Measurements from ENCODE around the gene FGF23.

Gene FGF23

GRCh38 chr12:4331842-4332241, 47.7 kb downstream of the FGF23 start:
- TF ChIP-seq ZNF274 (IDR thresholded peaks at IDR 0.05; ENCODE audit: low read depth, low read length) = no peak
- no peak for TF ChIP-seq YY1 (IDR thresholded peaks at IDR 0.05; ENCODE audit: insufficient read depth, insufficient read length)
- no peak for TF ChIP-seq SUZ12 (IDR thresholded peaks at IDR 0.05; ENCODE audit: extremely low read depth, insufficient read depth, insufficient read length)
- no peaks in the 10 kb centered on the region for H3K4me1 ChIP-seq (ENCODE audit: insufficient read depth, insufficient read length)
- peaks cover 75% of the 10 kb centered on the region for H3K36me3 ChIP-seq (ENCODE audit: insufficient read depth, insufficient read length, low read length)
- H3K4me3 ChIP-seq (ENCODE audit: insufficient read length, low read depth) = no peak overlapping the region
- DNase-seq (ENCODE audit: low read depth, low spot score) = no peak
- no peaks in the 10 kb centered on the region for H3K9me3 ChIP-seq (ENCODE audit: insufficient read depth, low read length)
- no peaks in the 10 kb centered on the region for H3K27me3 ChIP-seq (ENCODE audit: insufficient read depth, insufficient read length)
- no peak overlapping the region for H3K9ac ChIP-seq (ENCODE audit: insufficient read length, low read depth)

- no peak overlapping the region for H3K9ac ChIP-seq (ENCODE audit: insufficient read length, low read depth)
- TF ChIP-seq ZNF274 (IDR thresholded peaks at IDR 0.05; ENCODE audit: low read depth, low read length) (no peak), YY1 (IDR thresholded peaks at IDR 0.05; ENCODE audit: insufficient read depth, insufficient read length) (no peak), SUZ12 (IDR thresholded peaks at IDR 0.05; ENCODE audit: extremely low read depth, insufficient read depth, insufficient read length) (no peak)
- H3K4me3 ChIP-seq (ENCODE audit: insufficient read length, low read depth) = no peak overlapping the region
- no peaks in the 10 kb centered on the region for H3K4me1 ChIP-seq (ENCODE audit: insufficient read depth, insufficient read length)
- DNase-seq (ENCODE audit: low read depth, low spot score) = no peak
- H3K9me3 ChIP-seq (ENCODE audit: insufficient read depth, low read length) = no peaks in the 10 kb centered on the region
- peaks cover 74% of the 10 kb centered on the region for H3K36me3 ChIP-seq (ENCODE audit: insufficient read depth, insufficient read length, low read length)
- no peaks in the 10 kb centered on the region for H3K27me3 ChIP-seq (ENCODE audit: insufficient read depth, insufficient read length)
Measured at GRCh38 chr12:4331221-4331620, 48.3 kb downstream of the FGF23 start.

GRCh38 chr12:4330203-4330602, 49.3 kb downstream of the FGF23 start:
- no peak overlapping the region for H3K4me3 ChIP-seq (ENCODE audit: insufficient read length, low read depth)
- DNase-seq (ENCODE audit: low read depth, low spot score) = no peak

GRCh38 chr12:4327293-4327692, 52.2 kb downstream of the FGF23 start:
- no peaks in the 10 kb centered on the region for H3K27me3 ChIP-seq (ENCODE audit: insufficient read depth, insufficient read length)
- no peaks in the 10 kb centered on the region for H3K9me3 ChIP-seq (ENCODE audit: insufficient read depth, low read length)
- H3K9ac ChIP-seq (ENCODE audit: insufficient read length, low read depth) = no peak overlapping the region
- no peak overlapping the region for H3K4me3 ChIP-seq (ENCODE audit: insufficient read length, low read depth)
- peaks cover 79% of the 10 kb centered on the region for H3K36me3 ChIP-seq (ENCODE audit: insufficient read depth, insufficient read length, low read length)
- no peak for TF ChIP-seq YY1 (IDR thresholded peaks at IDR 0.05; ENCODE audit: insufficient read depth, insufficient read length)
- TF ChIP-seq ZNF274 (IDR thresholded peaks at IDR 0.05; ENCODE audit: low read depth, low read length) = no peak
- TF ChIP-seq SUZ12 (IDR thresholded peaks at IDR 0.05; ENCODE audit: extremely low read depth, insufficient read depth, insufficient read length) = no peak
- no peak for DNase-seq (ENCODE audit: low read depth, low spot score)
- H3K4me1 ChIP-seq (ENCODE audit: insufficient read depth, insufficient read length) = no peaks in the 10 kb centered on the region

More at GRCh38 chr12:4330203-4330602, 49.3 kb downstream of the FGF23 start:
- Histone ChIP-seq H3K4me1 (ENCODE audit: insufficient read depth, insufficient read length) (no peaks in the 10 kb centered on the region), H3K27me3 (ENCODE audit: insufficient read depth, insufficient read length) (no peaks in the 10 kb centered on the region), H3K9me3 (ENCODE audit: insufficient read depth, low read length) (no peaks in the 10 kb centered on the region), H3K9ac (ENCODE audit: insufficient read length, low read depth) (no peak overlapping the region), H3K36me3 (ENCODE audit: insufficient read depth, insufficient read length, low read length) (peaks cover 73% of the 10 kb centered on the region)
- TF ChIP-seq ZNF274 (IDR thresholded peaks at IDR 0.05; ENCODE audit: low read depth, low read length) (no peak), YY1 (IDR thresholded peaks at IDR 0.05; ENCODE audit: insufficient read depth, insufficient read length) (no peak), SUZ12 (IDR thresholded peaks at IDR 0.05; ENCODE audit: extremely low read depth, insufficient read depth, insufficient read length) (no peak)

- TF ChIP-seq SUZ12 (IDR thresholded peaks at IDR 0.05; ENCODE audit: extremely low read depth, insufficient read depth, insufficient read length) = no peak
- no peak for TF ChIP-seq YY1 (IDR thresholded peaks at IDR 0.05; ENCODE audit: insufficient read depth, insufficient read length)
- no peak for TF ChIP-seq ZNF274 (IDR thresholded peaks at IDR 0.05; ENCODE audit: low read depth, low read length)
Measured at GRCh38 chr12:4325966-4326365, 53.5 kb downstream of the FGF23 start.

GRCh38 chr12:4324366-4324765, 55.1 kb downstream of the FGF23 start:
- H3K36me3 ChIP-seq (ENCODE audit: insufficient read depth, insufficient read length, low read length) = peaks cover 50% of the 10 kb centered on the region
- H3K9ac ChIP-seq (ENCODE audit: insufficient read length, low read depth) = no peak overlapping the region
- peaks cover 2% of the 10 kb centered on the region for H3K27me3 ChIP-seq (ENCODE audit: insufficient read depth, insufficient read length)
- no peaks in the 10 kb centered on the region for H3K4me1 ChIP-seq (ENCODE audit: insufficient read depth, insufficient read length)
- DNase-seq (ENCODE audit: low read depth, low spot score) = no peak
- no peak overlapping the region for H3K4me3 ChIP-seq (ENCODE audit: insufficient read length, low read depth)
- no peak for TF ChIP-seq SUZ12 (IDR thresholded peaks at IDR 0.05; ENCODE audit: extremely low read depth, insufficient read depth, insufficient read length)
- TF ChIP-seq ZNF274 (IDR thresholded peaks at IDR 0.05; ENCODE audit: low read depth, low read length) = no peak
- no peak for TF ChIP-seq YY1 (IDR thresholded peaks at IDR 0.05; ENCODE audit: insufficient read depth, insufficient read length)
- H3K9me3 ChIP-seq (ENCODE audit: insufficient read depth, low read length) = no peaks in the 10 kb centered on the region

More at GRCh38 chr12:4325966-4326365, 53.5 kb downstream of the FGF23 start:
- Histone ChIP-seq H3K9me3 (ENCODE audit: insufficient read depth, low read length) (no peaks in the 10 kb centered on the region), H3K36me3 (ENCODE audit: insufficient read depth, insufficient read length, low read length) (peaks cover 66% of the 10 kb centered on the region), H3K27me3 (ENCODE audit: insufficient read depth, insufficient read length) (no peaks in the 10 kb centered on the region), H3K4me1 (ENCODE audit: insufficient read depth, insufficient read length) (no peaks in the 10 kb centered on the region), H3K4me3 (ENCODE audit: insufficient read length, low read depth) (no peak overlapping the region), H3K9ac (ENCODE audit: insufficient read length, low read depth) (no peak overlapping the region)
- DNase-seq (ENCODE audit: low read depth, low spot score) = no peak

- Histone ChIP-seq H3K27me3 (ENCODE audit: insufficient read depth, insufficient read length) (peaks cover 2% of the 10 kb centered on the region), H3K9ac (ENCODE audit: insufficient read length, low read depth) (no peak overlapping the region), H3K4me1 (ENCODE audit: insufficient read depth, insufficient read length) (no peaks in the 10 kb centered on the region), H3K4me3 (ENCODE audit: insufficient read length, low read depth) (no peak overlapping the region), H3K36me3 (ENCODE audit: insufficient read depth, insufficient read length, low read length) (peaks cover 44% of the 10 kb centered on the region), H3K9me3 (ENCODE audit: insufficient read depth, low read length) (no peaks in the 10 kb centered on the region)
- TF ChIP-seq SUZ12 (IDR thresholded peaks at IDR 0.05; ENCODE audit: extremely low read depth, insufficient read depth, insufficient read length) = no peak
- no peak for TF ChIP-seq ZNF274 (IDR thresholded peaks at IDR 0.05; ENCODE audit: low read depth, low read length)
- no peak for TF ChIP-seq YY1 (IDR thresholded peaks at IDR 0.05; ENCODE audit: insufficient read depth, insufficient read length)
- no peak for DNase-seq (ENCODE audit: low read depth, low spot score)
Measured at GRCh38 chr12:4323396-4323795, 56.1 kb downstream of the FGF23 start.

Measured in NT2/D1 (cell line).